Activated T-cell treated with anti-CD3 and anti-CD28 coated beads, Interleukin-2, amount 50 U/mL, for 24 hours (primary cell): ENCODE data around the gene TDRD12.
"Not testable (repeated sequence)": the region's sequence is repeated elsewhere in the genome, so short reads cannot be mapped to it uniquely, and the experiment has no call there.

Source experiments
- DNase-seq: peaks from one replicate; pipeline ENCODE4 v3.0.0-alpha.2; 2020
- H3K27ac Mint-ChIP-seq: 2 replicates; pipeline ENCODE4 v1.8.0; 2020; ENCODE audit warnings: mild to moderate bottlenecking, mixed read lengths
- H3K27me3 Mint-ChIP-seq: 2 replicates; pipeline ENCODE4 v1.8.0; 2020; ENCODE audit warnings: mixed read lengths
- H3K36me3 Mint-ChIP-seq: 2 replicates; pipeline ENCODE4 v1.8.0; 2020; ENCODE audit warnings: low read depth, mixed read lengths
- H3K4me1 Mint-ChIP-seq: 2 replicates; pipeline ENCODE4 v1.8.0; 2020; ENCODE audit warnings: low read depth, mixed read lengths
- H3K4me3 Mint-ChIP-seq: 2 replicates; pipeline ENCODE4 v1.8.0; 2020; ENCODE audit warnings: mild to moderate bottlenecking, moderate library complexity, mixed read lengths
- H3K9me3 Mint-ChIP-seq: 2 replicates; pipeline ENCODE4 v1.8.0; 2020; ENCODE audit warnings: mixed read lengths

TDRD12 gene

GRCh38 chr19:32819419-32820400 lies 100.1 kb downstream of the TDRD12 start:
- peaks cover 10% of the 10 kb centered on the region for H3K27me3 Mint-ChIP-seq
- no peak overlapping the region for H3K27ac Mint-ChIP-seq
- H3K4me3 Mint-ChIP-seq: no peak overlapping the region
- H3K4me1 Mint-ChIP-seq: peaks cover 12% of the 10 kb centered on the region
- no peak for DNase-seq
- H3K36me3 Mint-ChIP-seq: no peaks in the 10 kb centered on the region
- H3K9me3 Mint-ChIP-seq: no peaks in the 10 kb centered on the region

- DNase-seq: no peak
- H3K9me3 Mint-ChIP-seq: no peaks in the 10 kb centered on the region
- H3K36me3 Mint-ChIP-seq: no peaks in the 10 kb centered on the region
- H3K4me3 Mint-ChIP-seq: no peak overlapping the region
- no peak overlapping the region for H3K27ac Mint-ChIP-seq
- H3K4me1 Mint-ChIP-seq: peaks cover 12% of the 10 kb centered on the region
- peaks cover 10% of the 10 kb centered on the region for H3K27me3 Mint-ChIP-seq
These were observed 103.6 kb downstream of the TDRD12 start for GRCh38 chr19:32822916-32823746.

- Mint-ChIP-seq H3K27me3 (peaks cover 10% of the 10 kb centered on the region), H3K4me1 (peaks cover 14% of the 10 kb centered on the region), H3K4me3 (no peak overlapping the region), H3K9me3 (no peaks in the 10 kb centered on the region), H3K36me3 (no peaks in the 10 kb centered on the region), H3K27ac (no peak overlapping the region)
- no peak for DNase-seq
These were observed 104.2 kb downstream of the TDRD12 start for GRCh38 chr19:32823747-32824102.

- Mint-ChIP-seq H3K27me3 (peaks cover 10% of the 10 kb centered on the region), H3K27ac (no peak overlapping the region), H3K9me3 (no peaks in the 10 kb centered on the region), H3K4me3 (no peak overlapping the region), H3K36me3 (no peaks in the 10 kb centered on the region), H3K4me1 (peaks cover 20% of the 10 kb centered on the region)
- DNase-seq: no peak
These were observed 104.7 kb downstream of the TDRD12 start for GRCh38 chr19:32824191-32824751.

GRCh38 chr19:32824916-32825608 lies 105.5 kb downstream of the TDRD12 start:
- no peak for DNase-seq
- H3K27ac Mint-ChIP-seq: no peak overlapping the region
- peaks cover 6% of the 10 kb centered on the region for H3K27me3 Mint-ChIP-seq
- no peaks in the 10 kb centered on the region for H3K36me3 Mint-ChIP-seq
- no peak overlapping the region for H3K4me3 Mint-ChIP-seq
- no peaks in the 10 kb centered on the region for H3K9me3 Mint-ChIP-seq
- peaks cover 17% of the 10 kb centered on the region for H3K4me1 Mint-ChIP-seq

- no peaks in the 10 kb centered on the region for H3K9me3 Mint-ChIP-seq
- H3K4me1 Mint-ChIP-seq: peaks cover 12% of the 10 kb centered on the region
- peaks cover 3% of the 10 kb centered on the region for H3K27me3 Mint-ChIP-seq
- H3K36me3 Mint-ChIP-seq: no peaks in the 10 kb centered on the region
- H3K27ac Mint-ChIP-seq: no peak overlapping the region
- no peak overlapping the region for H3K4me3 Mint-ChIP-seq
- DNase-seq: no peak
These were observed 108.6 kb downstream of the TDRD12 start for GRCh38 chr19:32828139-32828538.

- H3K9me3 Mint-ChIP-seq: no peaks in the 10 kb centered on the region
- H3K4me3 Mint-ChIP-seq: no peak overlapping the region
- peaks cover 12% of the 10 kb centered on the region for H3K4me1 Mint-ChIP-seq
- no peaks in the 10 kb centered on the region for H3K27me3 Mint-ChIP-seq
- H3K36me3 Mint-ChIP-seq: no peaks in the 10 kb centered on the region
- no peak for DNase-seq
- peak overlapping the region; percentile 79 for H3K27ac Mint-ChIP-seq
These were observed 109.2 kb downstream of the TDRD12 start for GRCh38 chr19:32828643-32829344.

- no peaks in the 10 kb centered on the region for H3K9me3 Mint-ChIP-seq
- no peaks in the 10 kb centered on the region for H3K27me3 Mint-ChIP-seq
- peak overlapping the region; percentile 79 for H3K27ac Mint-ChIP-seq
- no peak for DNase-seq
- no peaks in the 10 kb centered on the region for H3K36me3 Mint-ChIP-seq
- peaks cover 12% of the 10 kb centered on the region for H3K4me1 Mint-ChIP-seq
- no peak overlapping the region for H3K4me3 Mint-ChIP-seq
These were observed 109.9 kb downstream of the TDRD12 start for GRCh38 chr19:32829345-32829896.

- no peaks in the 10 kb centered on the region for H3K9me3 Mint-ChIP-seq
- DNase-seq: no peak
- no peak overlapping the region for H3K4me3 Mint-ChIP-seq
- H3K27ac Mint-ChIP-seq: no peak overlapping the region
- H3K27me3 Mint-ChIP-seq: no peaks in the 10 kb centered on the region
- peaks cover 12% of the 10 kb centered on the region for H3K4me1 Mint-ChIP-seq
- H3K36me3 Mint-ChIP-seq: no peaks in the 10 kb centered on the region
These were observed 110.9 kb downstream of the TDRD12 start for GRCh38 chr19:32830231-32831014.

- Mint-ChIP-seq H3K27ac (no peak overlapping the region), H3K4me1 (peaks cover 12% of the 10 kb centered on the region), H3K9me3 (no peaks in the 10 kb centered on the region), H3K36me3 (no peaks in the 10 kb centered on the region), H3K27me3 (no peaks in the 10 kb centered on the region), H3K4me3 (no peak overlapping the region)
- no peak for DNase-seq
These were observed 112.0 kb downstream of the TDRD12 start for GRCh38 chr19:32831611-32832010.

GRCh38 chr19:32832094-32832493 lies 112.5 kb downstream of the TDRD12 start:
- not testable (repeated sequence) for DNase-seq, H3K27ac Mint-ChIP-seq, H3K9me3 Mint-ChIP-seq, H3K27me3 Mint-ChIP-seq, H3K4me3 Mint-ChIP-seq, H3K36me3 Mint-ChIP-seq
- H3K4me1 Mint-ChIP-seq: peaks cover 16% of the 10 kb centered on the region

- H3K4me1 Mint-ChIP-seq: peaks cover 20% of the 10 kb centered on the region
- H3K27ac Mint-ChIP-seq, DNase-seq, H3K4me3 Mint-ChIP-seq, H3K27me3 Mint-ChIP-seq, H3K9me3 Mint-ChIP-seq, H3K36me3 Mint-ChIP-seq: not testable (repeated sequence)
These were observed 113.3 kb downstream of the TDRD12 start for GRCh38 chr19:32832825-32833224.

GRCh38 chr19:32833388-32833787 lies 113.8 kb downstream of the TDRD12 start:
- H3K36me3 Mint-ChIP-seq, DNase-seq, H3K27me3 Mint-ChIP-seq, H3K9me3 Mint-ChIP-seq, H3K4me3 Mint-ChIP-seq, H3K27ac Mint-ChIP-seq: not testable (repeated sequence)
- H3K4me1 Mint-ChIP-seq: peaks cover 21% of the 10 kb centered on the region
